ENCODE results near the gene THAP3.

GRCh38 chr1:6672558-6672957 lies 47.9 kb downstream of the THAP3 start:
- TF ChIP-seq POLR2A (IDR thresholded peaks at IDR 0.05): no peak
- TF ChIP-seq, protein P1, sequence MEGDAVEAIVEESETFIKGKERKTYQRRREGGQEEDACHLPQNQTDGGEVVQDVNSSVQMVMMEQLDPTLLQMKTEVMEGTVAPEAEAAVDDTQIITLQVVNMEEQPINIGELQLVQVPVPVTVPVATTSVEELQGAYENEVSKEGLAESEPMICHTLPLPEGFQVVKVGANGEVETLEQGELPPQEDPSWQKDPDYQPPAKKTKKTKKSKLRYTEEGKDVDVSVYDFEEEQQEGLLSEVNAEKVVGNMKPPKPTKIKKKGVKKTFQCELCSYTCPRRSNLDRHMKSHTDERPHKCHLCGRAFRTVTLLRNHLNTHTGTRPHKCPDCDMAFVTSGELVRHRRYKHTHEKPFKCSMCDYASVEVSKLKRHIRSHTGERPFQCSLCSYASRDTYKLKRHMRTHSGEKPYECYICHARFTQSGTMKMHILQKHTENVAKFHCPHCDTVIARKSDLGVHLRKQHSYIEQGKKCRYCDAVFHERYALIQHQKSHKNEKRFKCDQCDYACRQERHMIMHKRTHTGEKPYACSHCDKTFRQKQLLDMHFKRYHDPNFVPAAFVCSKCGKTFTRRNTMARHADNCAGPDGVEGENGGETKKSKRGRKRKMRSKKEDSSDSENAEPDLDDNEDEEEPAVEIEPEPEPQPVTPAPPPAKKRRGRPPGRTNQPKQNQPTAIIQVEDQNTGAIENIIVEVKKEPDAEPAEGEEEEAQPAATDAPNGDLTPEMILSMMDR (IDR thresholded peaks at IDR 0.05): no peak

Measured in tibial nerve (tissue), 3 donors.